H1 (cell line): ENCODE data around the gene MYL6.

Source experiments
- CEBPB ChIP-seq: IDR thresholded peaks from 2 replicates; pipeline ENCODE4 v1.6.1; 2012; ENCODE audit warnings: low read depth, low read length
- CTCF ChIP-seq, 3 experiments: IDR thresholded peaks; 1 replicate in 2 of 3; 2 replicates in 1 of 3; pipeline versions ENCODE4 v1.5.1 to v1.6.1; 2011; ENCODE audit warnings: low read length in 3 of 3, mild to moderate bottlenecking in 3 of 3, inconsistent platforms in 2 of 3, low read depth in 1 of 3, moderate library complexity in 1 of 3; ENCODE audit not compliant: insufficient read depth in 1 of 3; ENCODE audit errors: control extremely low read depth in 1 of 3
- EP300 ChIP-seq, 2 experiments: IDR thresholded peaks; 1 replicate in 1 of 2; 2 replicates in 1 of 2; pipeline ENCODE4 v1.6.1; 2011 to 2012; ENCODE audit warnings: low read depth in 2 of 2, low read length in 2 of 2, mild to moderate bottlenecking in 2 of 2, borderline replicate concordance in 1 of 2, inconsistent platforms in 1 of 2, moderate library complexity in 1 of 2
- EZH2 ChIP-seq: fragments of 200-600 bp; sonication (generic); IDR thresholded peaks from 2 replicates; pipeline ENCODE4 v1.7.1; 2012; ENCODE audit warnings: low read depth, mild to moderate bottlenecking, moderate library complexity, low read length, inconsistent platforms; ENCODE audit not compliant: severe bottlenecking
- JUND ChIP-seq: IDR thresholded peaks from 2 replicates; pipeline ENCODE4 v1.6.1; 2011; ENCODE audit warnings: mild to moderate bottlenecking, improper control_type of control experiment, low read length
- MAFK ChIP-seq: IDR thresholded peaks from 2 replicates; pipeline ENCODE4 v1.6.1; 2012; ENCODE audit warnings: low read depth, mild to moderate bottlenecking, improper control_type of control experiment, low read length
- POLR2A ChIP-seq, 2 experiments: IDR thresholded peaks; 1 replicate in 1 of 2; 2 replicates in 1 of 2; pipeline ENCODE4 v1.6.1; 2011; ENCODE audit warnings: low read depth in 2 of 2, low read length in 2 of 2, mild to moderate bottlenecking in 2 of 2; ENCODE audit errors: control extremely low read depth in 1 of 2
- POLR2AphosphoS5 ChIP-seq: IDR thresholded peaks from 2 replicates; pipeline ENCODE4 v1.6.1; 2011; ENCODE audit warnings: low read depth, low read length
- TAF1 ChIP-seq: IDR thresholded peaks from 2 replicates; pipeline ENCODE4 v1.6.1; 2011; ENCODE audit warnings: mild to moderate bottlenecking, low read depth, low read length
- YY1 ChIP-seq: IDR thresholded peaks from 2 replicates; pipeline ENCODE4 v1.6.1; 2011; ENCODE audit warnings: low read depth, mild to moderate bottlenecking, low read length

- TF ChIP-seq CTCF (IDR thresholded peaks at IDR 0.05; ENCODE audit: control extremely low read depth in 1 of 3, insufficient read depth in 1 of 3, low read depth in 1 of 3, low read length in 3 of 3) (no peak), POLR2AphosphoS5 (no peak), TAF1 (no peak), JUND (no peak), CEBPB (no peak), EZH2 (no peak), POLR2A (IDR thresholded peaks at IDR 0.05; ENCODE audit: control extremely low read depth in 1 of 2, low read depth in 2 of 2, low read length in 2 of 2) (no peak), MAFK (no peak), YY1 (no peak), EP300 (IDR thresholded peaks at IDR 0.05; ENCODE audit: borderline replicate concordance in 1 of 2, low read depth in 2 of 2, low read length in 2 of 2) (no peak)
Observed at GRCh38 chr12:56129942-56130495, 28.1 kb upstream of the MYL6 start.
